Tibial artery (tissue), 4 donors: ENCODE measurements around the gene VPS33A.

Experiments used
- DNase-seq, 2 donors: peaks; one replicate each; pipeline ENCODE4 v3.0.0-alpha.2; 2019
- H3K27ac ChIP-seq, 2 donors: fragments of 200-600 bp; sonication (generic) in 1 of 2; 1 replicate in 1 of 2; 2 replicates in 1 of 2; pipeline ENCODE4 v1.5.1; 2018 to 2019; ENCODE audit warnings: mild to moderate bottlenecking in 1 of 2
- H3K27me3 ChIP-seq, 2 donors: fragments of 200-600 bp; sonication (generic) in 1 of 2; one replicate each; pipeline versions ENCODE4 v1.5.1 to v1.6.0; 2016 to 2019
- H3K36me3 ChIP-seq, 3 donors: fragments of 200-600 bp; sonication (generic) in 2 of 3; one replicate each; pipeline ENCODE4 v1.5.1; 2016 to 2019; ENCODE audit warnings: mild to moderate bottlenecking in 2 of 3
- H3K4me1 ChIP-seq, 4 donors: fragments of 200-600 bp; sonication (generic) in 2 of 4; 1 replicate in 3 of 4; 2 replicates in 1 of 4; pipeline ENCODE4 v1.5.1; 2016 to 2019
- H3K4me3 ChIP-seq, 2 donors: fragments of 200-600 bp; sonication (generic) in 1 of 2; 1 replicate in 1 of 2; 2 replicates in 1 of 2; pipeline ENCODE4 v1.5.1; 2018 to 2019; ENCODE audit warnings: mild to moderate bottlenecking in 2 of 2
- H3K9me3 ChIP-seq, 3 donors: fragments of 200-600 bp; sonication (generic) in 1 of 3; one replicate each; pipeline ENCODE4 v1.5.1; 2016 to 2019
- intact Hi-C: fragments of 100-400 bp; cut with DNase I; formaldehyde crosslinking; loops from one replicate; pipeline ENCODE4 v1.15.0; 2023; ENCODE audit warnings: low total_unique reads
- TF ChIP-seq, protein P1 (sequence below), 2 experiments: fragments of 200-600 bp in 1 of 2; fragments of 450-650 bp in 1 of 2; IDR thresholded peaks; one replicate each; pipeline ENCODE4 v1.5.1; 2017 to 2019; ENCODE audit warnings: antibody characterized with exemption in 2 of 2, mild to moderate bottlenecking in 1 of 2, moderate library complexity in 1 of 2

The VPS33A gene

DNA sequence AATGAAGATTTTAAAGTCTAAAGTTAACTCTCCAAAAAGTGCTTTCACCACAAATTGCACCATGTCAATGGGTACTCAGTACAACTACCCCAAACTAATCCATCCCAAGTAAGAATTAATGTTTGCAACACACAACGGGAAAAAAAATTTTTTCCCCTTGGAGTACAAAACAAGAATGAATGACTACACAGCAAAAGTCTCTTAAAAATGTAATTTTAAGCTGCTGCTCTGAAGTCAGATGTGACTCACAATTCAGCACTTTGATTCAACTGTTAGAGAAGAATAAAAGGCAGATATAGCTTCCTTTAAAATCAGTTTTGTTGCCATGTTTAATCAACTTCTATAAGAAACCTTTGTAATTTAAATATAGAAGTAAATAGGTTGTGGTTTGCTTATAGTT is 42.5 kb upstream of the VPS33A start:
- peaks cover 55 to 96% (median 67%) of the 10 kb centered on the region in 3 donors for H3K36me3 ChIP-seq
- no peak for DNase-seq

DNA sequence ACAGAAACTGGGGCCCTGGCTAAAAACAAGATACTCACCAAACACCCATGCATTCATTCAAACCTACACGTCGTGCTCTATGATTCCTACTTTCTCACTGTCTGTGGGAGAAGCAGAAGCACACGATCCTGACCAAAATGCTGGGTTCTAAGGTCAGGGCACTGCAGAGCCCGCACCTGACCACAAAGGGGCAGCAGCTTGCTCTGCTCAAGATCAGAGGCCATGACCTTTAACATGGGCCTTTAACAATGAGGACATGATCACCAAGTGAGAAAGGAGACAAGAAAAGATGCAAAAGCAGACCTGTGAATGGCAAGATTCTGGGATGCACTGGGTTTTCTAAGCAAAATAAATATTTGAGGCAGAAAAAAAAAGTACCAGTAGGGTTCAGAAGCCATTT is 40.1 kb upstream of the VPS33A start:
- intact Hi-C loops = no loop called here
- TF ChIP-seq, protein P1, sequence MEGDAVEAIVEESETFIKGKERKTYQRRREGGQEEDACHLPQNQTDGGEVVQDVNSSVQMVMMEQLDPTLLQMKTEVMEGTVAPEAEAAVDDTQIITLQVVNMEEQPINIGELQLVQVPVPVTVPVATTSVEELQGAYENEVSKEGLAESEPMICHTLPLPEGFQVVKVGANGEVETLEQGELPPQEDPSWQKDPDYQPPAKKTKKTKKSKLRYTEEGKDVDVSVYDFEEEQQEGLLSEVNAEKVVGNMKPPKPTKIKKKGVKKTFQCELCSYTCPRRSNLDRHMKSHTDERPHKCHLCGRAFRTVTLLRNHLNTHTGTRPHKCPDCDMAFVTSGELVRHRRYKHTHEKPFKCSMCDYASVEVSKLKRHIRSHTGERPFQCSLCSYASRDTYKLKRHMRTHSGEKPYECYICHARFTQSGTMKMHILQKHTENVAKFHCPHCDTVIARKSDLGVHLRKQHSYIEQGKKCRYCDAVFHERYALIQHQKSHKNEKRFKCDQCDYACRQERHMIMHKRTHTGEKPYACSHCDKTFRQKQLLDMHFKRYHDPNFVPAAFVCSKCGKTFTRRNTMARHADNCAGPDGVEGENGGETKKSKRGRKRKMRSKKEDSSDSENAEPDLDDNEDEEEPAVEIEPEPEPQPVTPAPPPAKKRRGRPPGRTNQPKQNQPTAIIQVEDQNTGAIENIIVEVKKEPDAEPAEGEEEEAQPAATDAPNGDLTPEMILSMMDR (IDR thresholded peaks at IDR 0.05) = no peak
- DNase-seq = no peak
- H3K27ac ChIP-seq = no peak overlapping the region
- peaks cover 63 to 95% (median 67%) of the 10 kb centered on the region in 3 donors for H3K36me3 ChIP-seq
- H3K9me3 ChIP-seq = no peaks in the 10 kb centered on the region
- no peaks in the 10 kb centered on the region for H3K27me3 ChIP-seq
- no peaks in the 10 kb centered on the region for H3K4me1 ChIP-seq
- H3K4me3 ChIP-seq = no peak overlapping the region

More for the DNA sequence above, 42.5 kb upstream of the VPS33A start:
- no peaks in the 10 kb centered on the region for H3K4me1 ChIP-seq
- intact Hi-C loops = no loop called here
- TF ChIP-seq, protein P1 (IDR thresholded peaks at IDR 0.05) = no peak
- H3K27me3 ChIP-seq = no peaks in the 10 kb centered on the region
- H3K9me3 ChIP-seq = no peaks in the 10 kb centered on the region
- H3K4me3 ChIP-seq = no peak overlapping the region
- no peak overlapping the region for H3K27ac ChIP-seq

DNA sequence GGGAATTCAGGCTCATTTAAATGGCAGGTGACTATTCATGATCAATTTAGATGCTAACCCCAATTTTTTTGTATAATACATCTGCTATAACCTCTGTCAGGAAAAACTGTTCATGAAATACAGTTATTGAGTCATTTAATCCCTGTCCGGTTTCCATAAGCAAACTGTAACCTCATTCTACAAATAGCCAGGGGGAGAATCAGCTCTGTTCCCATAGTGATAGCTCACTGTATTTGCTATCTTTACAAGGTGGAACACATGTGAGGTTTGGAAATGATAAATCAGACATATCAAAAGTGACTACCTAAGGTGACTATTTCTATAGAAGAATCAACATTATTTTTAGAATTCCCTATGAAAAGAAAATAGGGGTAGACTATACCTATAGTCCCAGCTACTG is 38.6 kb upstream of the VPS33A start:
- intact Hi-C loops = no loop called here
- DNase-seq = no peak
- H3K27me3 ChIP-seq = no peaks in the 10 kb centered on the region
- no peak overlapping the region for H3K27ac ChIP-seq
- H3K9me3 ChIP-seq = no peaks in the 10 kb centered on the region
- H3K36me3 ChIP-seq = peaks cover 61 to 93% (median 68%) of the 10 kb centered on the region in 3 donors
- no peak overlapping the region for H3K4me3 ChIP-seq
- TF ChIP-seq, protein P1 (IDR thresholded peaks at IDR 0.05) = no peak
- no peaks in the 10 kb centered on the region for H3K4me1 ChIP-seq

DNA sequence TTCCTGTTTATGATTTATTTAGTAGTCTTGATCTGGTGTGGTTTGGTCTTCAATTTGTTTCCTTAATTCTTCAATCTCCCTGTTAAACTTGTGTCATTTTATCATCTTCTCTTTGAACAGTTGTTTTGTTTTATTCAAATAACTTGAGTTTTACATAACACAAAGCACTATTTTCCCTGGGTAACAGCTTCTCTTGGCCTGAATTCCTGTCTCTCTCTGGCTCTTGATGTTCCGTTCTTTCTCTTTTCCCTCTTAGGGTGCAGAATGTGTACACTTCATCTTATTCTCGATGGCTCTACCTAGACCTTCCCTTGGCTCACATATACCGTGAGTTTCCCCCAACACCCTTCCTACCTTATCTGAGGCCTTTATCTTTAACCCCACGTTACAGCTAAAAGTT is 36.8 kb upstream of the VPS33A start:
- Histone ChIP-seq H3K27me3 (no peaks in the 10 kb centered on the region), H3K36me3 (peaks cover 54 to 92% (median 68%) of the 10 kb centered on the region in 3 donors), H3K4me3 (no peak overlapping the region), H3K27ac (no peak overlapping the region), H3K4me1 (no peaks in the 10 kb centered on the region), H3K9me3 (no peaks in the 10 kb centered on the region)
- TF ChIP-seq, protein P1 (IDR thresholded peaks at IDR 0.05) = no peak
- intact Hi-C loops = no loop called here
- no peak for DNase-seq

GRCh38 chr12:122298071-122298748 is 31.9 kb upstream of the VPS33A start:
- Histone ChIP-seq H3K9me3 (no peaks in the 10 kb centered on the region), H3K36me3 (peaks cover 48 to 81% (median 61%) of the 10 kb centered on the region in 3 donors), H3K4me3 (no peak overlapping the region), H3K4me1 (no peaks in the 10 kb centered on the region), H3K27me3 (no peaks in the 10 kb centered on the region), H3K27ac (no peak overlapping the region)
- TF ChIP-seq, protein P1 (IDR thresholded peaks at IDR 0.05) = no peak
- intact Hi-C loops = no loop called here
- DNase-seq = no peak
